Mesendoderm (in vitro differentiated cells): ENCODE results near the gene SLC13A3.

Source experiments
- DNase-seq: peaks from one replicate; pipeline ENCODE4 v3.0.0; 2013
- H2AK5ac ChIP-seq: 2 replicates; pipeline ENCODE4 v1.6.1; 2013; ENCODE audit warnings: low read length, inconsistent platforms
- H2BK120ac ChIP-seq: 2 replicates; pipeline ENCODE4 v1.6.1; 2013; ENCODE audit warnings: low read depth, mild to moderate bottlenecking, low read length, moderate library complexity, mixed read lengths
- H2BK15ac ChIP-seq: replicated peaks from 2 replicates; pipeline ENCODE4 v1.6.1; 2013; ENCODE audit warnings: low read depth, mild to moderate bottlenecking, moderate library complexity
- H2BK5ac ChIP-seq: 2 replicates; pipeline ENCODE4 v1.6.1; 2013; ENCODE audit warnings: low read length, inconsistent platforms
- H3K18ac ChIP-seq: 2 replicates; pipeline ENCODE4 v1.6.1; 2013; ENCODE audit warnings: mild to moderate bottlenecking, low read length, mixed read lengths
- H3K23ac ChIP-seq: one replicate; pipeline ENCODE4 v1.6.1; 2013; ENCODE audit warnings: low read length
- H3K27ac ChIP-seq: 2 replicates; pipeline ENCODE4 v1.5.1; 2013; ENCODE audit warnings: low read depth, mild to moderate bottlenecking, inconsistent platforms, low read length, moderate library complexity
- H3K27me3 ChIP-seq: 2 replicates; pipeline ENCODE4 v1.6.1; 2013; ENCODE audit warnings: low read length, control low read depth, mild to moderate bottlenecking, inconsistent platforms; ENCODE audit not compliant: insufficient read depth, poor library complexity
- H3K36me3 ChIP-seq: 2 replicates; pipeline ENCODE4 v1.6.1; 2013; ENCODE audit warnings: low read length, inconsistent platforms; ENCODE audit not compliant: control insufficient read depth, insufficient read depth
- H3K4ac ChIP-seq: one replicate; pipeline ENCODE4 v1.6.1; 2013; ENCODE audit warnings: low read depth, mild to moderate bottlenecking, low read length, moderate library complexity
- H3K4me1 ChIP-seq: 2 replicates; pipeline ENCODE4 v1.6.1; 2013; ENCODE audit warnings: low read depth, low read length, inconsistent platforms; ENCODE audit not compliant: control insufficient read depth
- H3K4me2 ChIP-seq: 2 replicates; pipeline ENCODE4 v1.6.1; 2013; ENCODE audit warnings: low read length
- H3K4me3 ChIP-seq: 2 replicates; pipeline ENCODE4 v1.5.1; 2013; ENCODE audit warnings: mild to moderate bottlenecking, low read length
- H3K56ac ChIP-seq: one replicate; pipeline ENCODE4 v1.6.1; 2013; ENCODE audit warnings: low read length
- H3K79me1 ChIP-seq: 2 replicates; pipeline ENCODE4 v1.6.1; 2013; ENCODE audit warnings: low read length, inconsistent platforms
- H3K79me2 ChIP-seq: 2 replicates; pipeline ENCODE4 v1.6.1; 2013; ENCODE audit warnings: mild to moderate bottlenecking, low read length; ENCODE audit not compliant: control insufficient read depth, insufficient read depth
- H3K9ac ChIP-seq: 2 replicates; pipeline ENCODE4 v1.6.1; 2013; ENCODE audit warnings: low read length, inconsistent platforms
- H4K5ac ChIP-seq: one replicate; pipeline ENCODE4 v1.6.1; 2013; ENCODE audit warnings: low read length
- H4K8ac ChIP-seq: one replicate; pipeline ENCODE4 v1.6.1; 2013; ENCODE audit warnings: low read depth, mild to moderate bottlenecking, control low read depth, low read length, moderate library complexity
- WGBS: extraction: QIAGEN DNeasy Blood & Tissue Kit; methylation state at CpG from one replicate; pipeline ENCODE4 v1.1.7; 2013; ENCODE audit warnings: low lambda C conversion rate, missing lambda C conversion rate; ENCODE audit not compliant: insufficient coverage; ENCODE audit errors: extremely low coverage; 5-methylcytosine and 5-hydroxymethylcytosine counted together

The SLC13A3 gene

DNA sequence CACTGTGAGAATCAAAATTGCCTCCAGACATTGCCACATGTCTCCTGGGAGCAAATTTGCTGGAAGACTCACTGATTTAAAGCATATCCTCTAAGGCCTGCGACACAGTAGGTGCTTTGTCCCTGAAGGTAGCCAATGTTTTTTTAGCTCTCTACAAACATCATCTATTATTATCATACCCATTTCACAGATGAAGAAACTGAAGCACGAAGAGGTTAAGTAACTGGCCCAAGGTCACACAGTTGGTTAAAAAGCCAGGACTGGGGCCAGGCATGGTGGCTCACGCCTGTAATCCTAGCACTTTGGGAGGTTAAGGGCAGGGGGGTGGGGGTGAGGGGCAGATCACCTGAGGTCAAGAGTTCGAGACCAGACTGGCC, 12.4 kb downstream of the SLC13A3 start:
- no peak overlapping the region for H2BK15ac ChIP-seq
- H3K27me3 ChIP-seq, result peaks cover 2% of the 10 kb centered on the region
- no peaks in the 10 kb centered on the region for H3K79me1 ChIP-seq
- no peaks in the 10 kb centered on the region for H3K4me1 ChIP-seq
- H3K36me3 ChIP-seq, result no peaks in the 10 kb centered on the region
- no peak overlapping the region for H2BK5ac ChIP-seq
- WGBS, result no CpG with 5 or more reads among the region's 4 CpGs
- no peak overlapping the region for H3K56ac ChIP-seq
- no peak for DNase-seq
- H3K18ac ChIP-seq, result no peak overlapping the region
- H2AK5ac ChIP-seq, result no peak overlapping the region
- no peak overlapping the region for H2BK120ac ChIP-seq
- no peak overlapping the region for H3K4me2 ChIP-seq
- no peak overlapping the region for H3K27ac ChIP-seq
- no peaks in the 10 kb centered on the region for H3K79me2 ChIP-seq
- H4K8ac ChIP-seq, result no peak overlapping the region
- H3K9ac ChIP-seq, result no peak overlapping the region
- H4K5ac ChIP-seq, result no peak overlapping the region
- H3K23ac ChIP-seq, result no peak overlapping the region
- H3K4me3 ChIP-seq, result no peak overlapping the region
- H3K4ac ChIP-seq, result no peak overlapping the region

- Histone ChIP-seq H3K4me3 (no peak overlapping the region), H4K5ac (no peak overlapping the region), H3K36me3 (no peaks in the 10 kb centered on the region), H2AK5ac (no peak overlapping the region), H3K4me1 (no peaks in the 10 kb centered on the region), H3K4ac (no peak overlapping the region), H3K9ac (no peak overlapping the region), H3K79me2 (no peaks in the 10 kb centered on the region), H3K18ac (no peak overlapping the region), H3K56ac (no peak overlapping the region), H3K23ac (no peak overlapping the region), H3K79me1 (no peaks in the 10 kb centered on the region), H4K8ac (no peak overlapping the region), H2BK5ac (no peak overlapping the region), H2BK120ac (no peak overlapping the region), H3K27me3 (peaks cover 2% of the 10 kb centered on the region), H3K27ac (no peak overlapping the region), H2BK15ac (no peak overlapping the region), H3K4me2 (no peak overlapping the region)
- no CpG with 5 or more reads among the region's 18 CpGs for WGBS
- peak; percentile 69 for DNase-seq
Observed at GRCh38 chr20:46638134-46638897, 12.9 kb downstream of the SLC13A3 start.

GRCh38 chr20:46637427-46638133, 13.7 kb downstream of the SLC13A3 start:
- H4K5ac ChIP-seq, result no peak overlapping the region
- no peaks in the 10 kb centered on the region for H3K4me1 ChIP-seq
- peaks cover 2% of the 10 kb centered on the region for H3K27me3 ChIP-seq
- no peaks in the 10 kb centered on the region for H3K79me1 ChIP-seq
- H2BK15ac ChIP-seq, result no peak overlapping the region
- H3K36me3 ChIP-seq, result no peaks in the 10 kb centered on the region
- no peak overlapping the region for H3K23ac ChIP-seq
- no peak overlapping the region for H3K4me3 ChIP-seq
- H3K4me2 ChIP-seq, result no peak overlapping the region
- no peak overlapping the region for H4K8ac ChIP-seq
- no peak overlapping the region for H3K56ac ChIP-seq
- no peak for DNase-seq
- no peak overlapping the region for H2BK120ac ChIP-seq
- WGBS, result no CpG with 5 or more reads among the region's 4 CpGs
- no peaks in the 10 kb centered on the region for H3K79me2 ChIP-seq
- H3K27ac ChIP-seq, result no peak overlapping the region
- H3K9ac ChIP-seq, result no peak overlapping the region
- no peak overlapping the region for H2BK5ac ChIP-seq
- no peak overlapping the region for H3K18ac ChIP-seq
- H3K4ac ChIP-seq, result no peak overlapping the region
- H2AK5ac ChIP-seq, result no peak overlapping the region

- H3K79me1 ChIP-seq, result no peaks in the 10 kb centered on the region
- H3K56ac ChIP-seq, result no peak overlapping the region
- no peak overlapping the region for H2AK5ac ChIP-seq
- no peak overlapping the region for H3K23ac ChIP-seq
- H3K27ac ChIP-seq, result no peak overlapping the region
- no peak overlapping the region for H2BK5ac ChIP-seq
- H3K4ac ChIP-seq, result no peak overlapping the region
- no peaks in the 10 kb centered on the region for H3K79me2 ChIP-seq
- H3K27me3 ChIP-seq, result peaks cover 2% of the 10 kb centered on the region
- no peak overlapping the region for H2BK15ac ChIP-seq
- no peaks in the 10 kb centered on the region for H3K4me1 ChIP-seq
- no peak overlapping the region for H3K18ac ChIP-seq
- H2BK120ac ChIP-seq, result no peak overlapping the region
- no peak overlapping the region for H4K5ac ChIP-seq
- H4K8ac ChIP-seq, result no peak overlapping the region
- H3K36me3 ChIP-seq, result no peaks in the 10 kb centered on the region
- no CpG with 5 or more reads among the region's 11 CpGs for WGBS
- no peak overlapping the region for H3K9ac ChIP-seq
- no peak overlapping the region for H3K4me3 ChIP-seq
- no peak for DNase-seq
- H3K4me2 ChIP-seq, result no peak overlapping the region
Observed at GRCh38 chr20:46637020-46637419, 14.2 kb downstream of the SLC13A3 start.

DNA sequence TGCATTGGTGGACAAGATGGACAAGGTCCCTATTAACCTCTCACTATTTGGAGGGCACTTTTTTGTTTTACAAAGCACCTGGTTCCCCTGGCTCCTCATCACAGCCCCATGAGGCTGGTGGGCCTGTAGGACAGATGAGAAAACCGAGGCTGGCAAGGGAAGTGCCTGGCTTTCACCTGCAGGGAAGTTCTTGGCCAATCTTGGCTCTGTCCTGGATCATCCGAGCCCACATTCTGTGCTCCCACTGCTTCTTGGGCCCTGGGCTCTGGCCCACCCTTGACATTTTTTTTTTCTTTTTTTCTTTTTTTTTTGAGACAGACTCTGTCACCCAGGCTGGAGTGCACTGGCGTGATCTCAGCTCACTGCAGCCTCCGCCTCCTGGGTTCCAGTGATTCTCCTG, 14.7 kb downstream of the SLC13A3 start:
- Histone ChIP-seq H3K27ac (no peak overlapping the region), H3K9ac (no peak overlapping the region), H4K5ac (no peak overlapping the region), H4K8ac (no peak overlapping the region), H3K4me2 (no peak overlapping the region), H3K79me1 (no peaks in the 10 kb centered on the region), H3K23ac (no peak overlapping the region), H2BK15ac (no peak overlapping the region), H2BK120ac (no peak overlapping the region), H3K18ac (no peak overlapping the region), H3K4me1 (no peaks in the 10 kb centered on the region), H3K27me3 (peaks cover 2% of the 10 kb centered on the region), H2AK5ac (no peak overlapping the region), H3K36me3 (no peaks in the 10 kb centered on the region), H3K4ac (no peak overlapping the region), H3K4me3 (no peak overlapping the region), H2BK5ac (no peak overlapping the region), H3K56ac (no peak overlapping the region), H3K79me2 (no peaks in the 10 kb centered on the region)
- WGBS, result no CpG with 5 or more reads among the region's 4 CpGs
- DNase-seq, result no peak
